DND-41 (cell line): ENCODE measurements around the gene RSBN1L.
"Not testable (repeated sequence)": the region's sequence is repeated elsewhere in the genome, so short reads cannot be mapped to it uniquely, and the experiment has no call there.

Source experiments
- ATAC-seq: fragments of 200-7000 bp; cut with Tn5 transposase; 3 replicates; pipeline ENCODE4 v1.9.1; 2021; ENCODE audit warnings: low read depth; ENCODE audit not compliant: insufficient read depth
- DNase-seq: peaks from one replicate; pipeline ENCODE4 v3.0.0-alpha.2; 2020
- H2AFZ ChIP-seq: 2 replicates; pipeline ENCODE4 v1.6.0; 2012; ENCODE audit warnings: low read depth, low read length
- H3K27ac ChIP-seq: 2 replicates; pipeline ENCODE4 v1.5.1; 2012; ENCODE audit warnings: low read length, inconsistent platforms
- H3K27me3 ChIP-seq: fragments of 200-600 bp; sonication (generic); 2 replicates; pipeline ENCODE4 v1.6.0; 2012; ENCODE audit warnings: low read length, mild to moderate bottlenecking, inconsistent platforms; ENCODE audit not compliant: insufficient read depth, poor library complexity
- H3K36me3 ChIP-seq: 2 replicates; pipeline ENCODE4 v1.5.1; 2012; ENCODE audit warnings: low read length, inconsistent platforms; ENCODE audit not compliant: insufficient read depth
- H3K4me1 ChIP-seq: 2 replicates; pipeline ENCODE4 v1.5.1; 2012; ENCODE audit warnings: mild to moderate bottlenecking, low read length; ENCODE audit not compliant: insufficient read depth
- H3K4me2 ChIP-seq: 2 replicates; pipeline ENCODE4 v1.6.0; 2012; ENCODE audit warnings: mild to moderate bottlenecking, moderate library complexity, low read length, inconsistent platforms; ENCODE audit not compliant: insufficient read depth
- H3K4me3 ChIP-seq, 2 experiments: fragments of 200-600 bp in 1 of 2; shearing (Covaris generic) in 1 of 2; 2 replicates each; pipeline ENCODE4 v1.5.1; 2012 to 2016; ENCODE audit warnings: inconsistent platforms in 2 of 2, low read length in 2 of 2, mild to moderate bottlenecking in 2 of 2, low read depth in 1 of 2, moderate library complexity in 1 of 2
- H3K79me2 ChIP-seq: 2 replicates; pipeline ENCODE4 v1.6.0; 2012; ENCODE audit warnings: low read length, inconsistent platforms; ENCODE audit not compliant: insufficient read depth
- H3K9ac ChIP-seq: 2 replicates; pipeline ENCODE4 v1.6.0; 2012; ENCODE audit warnings: low read depth, mild to moderate bottlenecking, inconsistent platforms, low read length, moderate library complexity
- H3K9me3 ChIP-seq: 2 replicates; pipeline ENCODE4 v1.5.1; 2012; ENCODE audit warnings: low read length, moderate library complexity, mild to moderate bottlenecking, inconsistent platforms; ENCODE audit not compliant: insufficient read depth, severe bottlenecking
- H4K20me1 ChIP-seq: 2 replicates; pipeline ENCODE4 v1.6.0; 2012; ENCODE audit warnings: low read length; ENCODE audit not compliant: insufficient read depth
- EZH2 ChIP-seq: IDR thresholded peaks from 3 replicates; pipeline ENCODE4 v1.6.1; 2012; ENCODE audit warnings: borderline replicate concordance, low read depth, mild to moderate bottlenecking, moderate library complexity, low read length, inconsistent platforms; ENCODE audit not compliant: severe bottlenecking
- TF ChIP-seq, protein P1 (sequence below): IDR thresholded peaks from 2 replicates; pipeline ENCODE4 v1.5.1; 2012; ENCODE audit warnings: borderline replicate concordance, low read length, moderate library complexity, mild to moderate bottlenecking; ENCODE audit not compliant: poor library complexity, severe bottlenecking; ENCODE audit errors: extremely low read depth

Gene RSBN1L

DNA sequence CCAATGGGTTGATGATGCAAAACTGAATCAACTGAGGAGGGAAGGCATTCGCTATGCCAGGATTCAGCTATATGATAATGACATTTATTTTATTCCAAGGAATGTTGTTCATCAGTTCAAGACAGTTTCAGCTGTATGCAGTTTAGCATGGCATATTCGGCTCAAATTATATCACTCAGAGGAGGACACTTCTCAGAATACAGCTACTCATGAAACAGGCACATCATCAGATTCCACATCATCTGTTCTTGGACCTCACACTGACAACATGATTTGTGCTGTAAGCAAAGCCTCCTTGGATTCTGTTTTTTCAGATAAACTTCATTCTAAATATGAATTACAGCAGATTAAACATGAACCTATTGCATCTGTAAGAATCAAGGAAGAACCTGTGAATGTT is 82.3 kb downstream of the RSBN1L start:
- no peaks in the 10 kb centered on the region for H3K27me3 ChIP-seq
- no peak overlapping the region for H2AFZ ChIP-seq
- H3K9me3 ChIP-seq = no peaks in the 10 kb centered on the region
- H3K4me3 ChIP-seq = no peak overlapping the region
- DNase-seq (no peak), ATAC-seq (no peak)
- peaks cover 9% of the 10 kb centered on the region; the same call in 1 of the 2 replicates for H3K79me2 ChIP-seq
- no peak overlapping the region for H3K9ac ChIP-seq
- H3K4me2 ChIP-seq = no peak overlapping the region
- peaks cover 73% of the 10 kb centered on the region for H3K36me3 ChIP-seq
- no peak overlapping the region for H3K27ac ChIP-seq
- no peak for TF ChIP-seq EZH2
- no peaks in the 10 kb centered on the region for H3K4me1 ChIP-seq
- no peaks in the 10 kb centered on the region for H4K20me1 ChIP-seq

DNA sequence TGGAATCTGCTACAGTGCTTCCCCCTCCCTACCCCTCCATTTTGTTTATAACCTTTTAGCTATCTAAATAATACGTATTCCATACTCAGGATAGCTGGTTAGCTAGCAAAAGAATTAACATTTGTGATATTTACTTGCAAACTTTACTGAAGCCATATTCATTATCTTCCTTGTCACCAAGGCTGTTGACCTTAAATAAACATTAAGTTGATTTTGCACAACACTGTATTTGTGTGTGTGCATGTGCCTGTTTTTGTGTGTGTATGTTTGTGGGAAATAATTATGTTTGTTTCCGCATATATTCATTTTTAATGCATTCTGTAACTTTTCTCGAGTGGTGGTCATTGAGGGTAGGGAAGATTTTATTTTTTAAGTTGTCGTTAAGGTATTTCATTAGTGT is 86.1 kb downstream of the RSBN1L start:
- Histone ChIP-seq H3K9ac (no peak overlapping the region), H3K4me3 (no peak overlapping the region), H3K79me2 (0 out of 2 replicates have a peak, but pooled peaks cover 3% of the 10 kb centered on the region), H3K36me3 (peaks cover 62% of the 10 kb centered on the region), H3K9me3 (no peaks in the 10 kb centered on the region), H3K4me1 (no peaks in the 10 kb centered on the region), H2AFZ (no peak overlapping the region), H3K4me2 (no peak overlapping the region), H3K27ac (no peak overlapping the region), H3K27me3 (no peaks in the 10 kb centered on the region), H4K20me1 (no peaks in the 10 kb centered on the region)
- ATAC-seq (no peak), DNase-seq (no peak)
- TF ChIP-seq EZH2 = no peak
- TF ChIP-seq, protein P1, sequence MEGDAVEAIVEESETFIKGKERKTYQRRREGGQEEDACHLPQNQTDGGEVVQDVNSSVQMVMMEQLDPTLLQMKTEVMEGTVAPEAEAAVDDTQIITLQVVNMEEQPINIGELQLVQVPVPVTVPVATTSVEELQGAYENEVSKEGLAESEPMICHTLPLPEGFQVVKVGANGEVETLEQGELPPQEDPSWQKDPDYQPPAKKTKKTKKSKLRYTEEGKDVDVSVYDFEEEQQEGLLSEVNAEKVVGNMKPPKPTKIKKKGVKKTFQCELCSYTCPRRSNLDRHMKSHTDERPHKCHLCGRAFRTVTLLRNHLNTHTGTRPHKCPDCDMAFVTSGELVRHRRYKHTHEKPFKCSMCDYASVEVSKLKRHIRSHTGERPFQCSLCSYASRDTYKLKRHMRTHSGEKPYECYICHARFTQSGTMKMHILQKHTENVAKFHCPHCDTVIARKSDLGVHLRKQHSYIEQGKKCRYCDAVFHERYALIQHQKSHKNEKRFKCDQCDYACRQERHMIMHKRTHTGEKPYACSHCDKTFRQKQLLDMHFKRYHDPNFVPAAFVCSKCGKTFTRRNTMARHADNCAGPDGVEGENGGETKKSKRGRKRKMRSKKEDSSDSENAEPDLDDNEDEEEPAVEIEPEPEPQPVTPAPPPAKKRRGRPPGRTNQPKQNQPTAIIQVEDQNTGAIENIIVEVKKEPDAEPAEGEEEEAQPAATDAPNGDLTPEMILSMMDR = no peak

DNA sequence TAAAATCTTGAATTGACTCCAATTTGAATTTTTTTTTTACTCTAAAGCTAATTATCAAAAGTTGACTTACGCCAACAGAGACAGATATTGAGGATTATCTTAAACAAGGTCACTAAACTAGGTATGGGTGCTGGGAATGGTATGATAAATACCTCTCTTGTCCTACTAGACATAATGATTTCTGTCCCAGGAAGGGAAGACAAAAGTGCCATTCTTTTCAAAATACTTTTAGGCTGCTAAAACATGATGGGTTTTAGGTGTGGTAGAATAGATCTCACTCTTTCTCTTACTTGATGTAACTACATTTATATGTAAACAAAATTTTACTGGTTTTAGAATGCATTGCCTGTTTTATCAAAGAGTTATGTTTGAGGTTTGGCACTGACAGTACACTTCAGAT is 86.9 kb downstream of the RSBN1L start:
- no peak overlapping the region for H3K9ac ChIP-seq
- H2AFZ ChIP-seq = no peak overlapping the region
- 0 out of 2 replicates have a peak, but pooled peaks cover 3% of the 10 kb centered on the region for H3K79me2 ChIP-seq
- no peak overlapping the region for H3K4me2 ChIP-seq
- no peaks in the 10 kb centered on the region for H3K9me3 ChIP-seq
- peaks cover 59% of the 10 kb centered on the region for H3K36me3 ChIP-seq
- TF ChIP-seq, protein P1 = no peak
- no peak for TF ChIP-seq EZH2
- no peak for DNase-seq
- H3K4me1 ChIP-seq = no peaks in the 10 kb centered on the region
- H4K20me1 ChIP-seq = no peaks in the 10 kb centered on the region
- H3K27me3 ChIP-seq = no peaks in the 10 kb centered on the region
- no peak overlapping the region for H3K27ac ChIP-seq
- no peak overlapping the region for H3K4me3 ChIP-seq
- ATAC-seq = no peak

DNA sequence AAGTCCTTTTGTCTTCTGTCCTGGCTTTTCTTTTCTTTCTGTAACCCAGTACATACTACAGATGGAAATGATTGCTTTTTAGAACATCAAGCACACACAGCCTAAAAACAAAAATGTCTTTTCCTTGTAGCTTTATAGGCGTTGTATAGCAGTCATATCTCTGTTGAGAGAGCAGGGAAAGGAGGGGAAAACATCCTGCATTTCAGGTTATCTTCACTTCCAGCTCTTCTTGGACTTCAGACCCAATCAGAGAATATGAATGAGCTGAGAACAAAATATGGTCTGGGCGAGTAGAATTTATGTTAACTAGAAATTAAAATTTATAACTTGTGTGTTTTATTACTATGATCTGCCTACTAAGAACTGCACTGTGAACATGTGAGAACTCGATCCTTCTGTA is 87.3 kb downstream of the RSBN1L start:
- no peak overlapping the region for H3K4me2 ChIP-seq
- H3K9me3 ChIP-seq = no peaks in the 10 kb centered on the region
- no peak overlapping the region for H3K9ac ChIP-seq
- no peak overlapping the region for H3K27ac ChIP-seq
- no peaks in the 10 kb centered on the region for H3K4me1 ChIP-seq
- H3K79me2 ChIP-seq = 0 out of 2 replicates have a peak, but pooled peaks cover 1% of the 10 kb centered on the region
- DNase-seq (no peak), ATAC-seq (no peak)
- peaks cover 54% of the 10 kb centered on the region for H3K36me3 ChIP-seq
- H2AFZ ChIP-seq = no peak overlapping the region
- H3K4me3 ChIP-seq = no peak overlapping the region
- TF ChIP-seq EZH2 = no peak
- TF ChIP-seq, protein P1 = no peak
- H3K27me3 ChIP-seq = no peaks in the 10 kb centered on the region
- no peaks in the 10 kb centered on the region for H4K20me1 ChIP-seq

DNA sequence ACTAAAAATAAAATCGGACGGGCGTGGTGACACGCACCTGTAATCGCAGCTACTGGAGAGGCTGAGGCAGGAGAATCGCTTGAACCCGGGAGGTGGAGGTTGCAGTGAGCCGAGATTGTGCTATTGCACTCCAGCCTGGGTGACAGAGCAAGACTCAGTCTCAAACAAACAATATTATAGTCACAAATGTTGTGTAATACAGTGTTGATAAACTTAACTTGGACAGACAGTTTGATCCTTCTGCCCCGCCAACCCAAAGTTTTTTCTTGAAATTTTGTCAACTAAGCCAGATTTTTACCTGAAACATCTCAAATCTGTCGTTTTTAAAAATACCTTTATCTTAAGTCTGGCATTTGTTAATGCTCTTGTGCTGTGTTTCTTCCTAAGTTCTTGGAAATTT is 88.2 kb downstream of the RSBN1L start:
- not testable (repeated sequence) for H3K27me3 ChIP-seq, H4K20me1 ChIP-seq, H3K9me3 ChIP-seq, H2AFZ ChIP-seq, DNase-seq, H3K4me1 ChIP-seq, H3K27ac ChIP-seq, H3K79me2 ChIP-seq, ATAC-seq, H3K4me3 ChIP-seq, H3K9ac ChIP-seq, H3K4me2 ChIP-seq
- H3K36me3 ChIP-seq = peaks cover 47% of the 10 kb centered on the region
